ENCODE data around the gene PAM16. TPM values are rescaled to one million over a fixed set of nuclear protein-coding genes. Genes with fewer than 3 reads are reported as not detected.
"Not testable (repeated sequence)": the region's sequence is repeated elsewhere in the genome, so short reads cannot be mapped to it uniquely, and the experiment has no call there.

PAM16 gene
- total RNA-seq, 4 donors from 2014 or later: 26.2 to 64.5 (median 40.9) TPM

DNA sequence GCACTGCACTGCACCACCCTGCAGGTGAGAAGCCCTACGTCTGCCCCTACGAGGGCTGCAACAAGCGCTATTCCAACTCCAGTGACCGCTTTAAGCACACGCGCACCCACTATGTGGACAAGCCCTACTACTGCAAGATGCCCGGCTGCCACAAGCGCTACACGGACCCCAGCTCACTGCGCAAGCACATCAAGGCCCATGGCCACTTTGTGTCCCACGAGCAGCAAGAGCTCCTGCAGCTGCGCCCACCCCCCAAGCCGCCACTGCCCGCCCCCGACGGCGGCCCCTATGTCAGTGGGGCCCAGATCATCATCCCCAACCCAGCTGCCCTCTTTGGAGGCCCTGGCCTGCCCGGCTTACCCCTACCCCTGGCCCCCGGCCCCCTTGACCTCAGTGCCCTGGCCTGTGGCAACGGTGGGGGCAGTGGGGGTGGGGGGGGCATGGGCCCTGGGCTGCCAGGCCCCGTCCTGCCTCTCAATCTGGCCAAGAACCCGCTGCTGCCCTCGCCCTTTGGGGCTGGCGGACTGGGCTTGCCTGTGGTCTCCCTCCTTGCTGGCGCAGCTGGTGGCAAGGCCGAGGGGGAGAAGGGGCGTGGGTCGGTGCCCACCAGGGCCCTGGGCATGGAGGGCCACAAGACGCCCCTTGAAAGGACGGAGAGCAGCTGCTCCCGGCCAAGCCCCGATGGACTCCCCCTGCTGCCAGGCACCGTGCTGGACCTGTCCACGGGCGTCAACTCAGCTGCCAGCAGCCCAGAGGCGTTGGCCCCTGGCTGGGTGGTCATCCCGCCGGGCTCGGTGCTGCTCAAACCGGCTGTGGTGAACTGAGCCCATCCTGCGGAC lies 14.2 kb downstream of the PAM16 start:
- intact Hi-C loops (cut with DNase I; ENCODE audit: low total_unique reads): no loop called here
- 85 to 88% methylated on average over 34 to 40 of the region's 41 CpGs for WGBS, 2 donors
- H3K4me3 ChIP-seq (ENCODE audit: low read depth, poor library complexity, severe bottlenecking): no peak overlapping the region
- DNase-seq (ENCODE audit: low spot score in 2 of 2): no peak
- no peak for TF ChIP-seq POLR2A (IDR thresholded peaks at IDR 0.05)
- TF ChIP-seq, protein P1, sequence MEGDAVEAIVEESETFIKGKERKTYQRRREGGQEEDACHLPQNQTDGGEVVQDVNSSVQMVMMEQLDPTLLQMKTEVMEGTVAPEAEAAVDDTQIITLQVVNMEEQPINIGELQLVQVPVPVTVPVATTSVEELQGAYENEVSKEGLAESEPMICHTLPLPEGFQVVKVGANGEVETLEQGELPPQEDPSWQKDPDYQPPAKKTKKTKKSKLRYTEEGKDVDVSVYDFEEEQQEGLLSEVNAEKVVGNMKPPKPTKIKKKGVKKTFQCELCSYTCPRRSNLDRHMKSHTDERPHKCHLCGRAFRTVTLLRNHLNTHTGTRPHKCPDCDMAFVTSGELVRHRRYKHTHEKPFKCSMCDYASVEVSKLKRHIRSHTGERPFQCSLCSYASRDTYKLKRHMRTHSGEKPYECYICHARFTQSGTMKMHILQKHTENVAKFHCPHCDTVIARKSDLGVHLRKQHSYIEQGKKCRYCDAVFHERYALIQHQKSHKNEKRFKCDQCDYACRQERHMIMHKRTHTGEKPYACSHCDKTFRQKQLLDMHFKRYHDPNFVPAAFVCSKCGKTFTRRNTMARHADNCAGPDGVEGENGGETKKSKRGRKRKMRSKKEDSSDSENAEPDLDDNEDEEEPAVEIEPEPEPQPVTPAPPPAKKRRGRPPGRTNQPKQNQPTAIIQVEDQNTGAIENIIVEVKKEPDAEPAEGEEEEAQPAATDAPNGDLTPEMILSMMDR (IDR thresholded peaks at IDR 0.05): no peak

DNA sequence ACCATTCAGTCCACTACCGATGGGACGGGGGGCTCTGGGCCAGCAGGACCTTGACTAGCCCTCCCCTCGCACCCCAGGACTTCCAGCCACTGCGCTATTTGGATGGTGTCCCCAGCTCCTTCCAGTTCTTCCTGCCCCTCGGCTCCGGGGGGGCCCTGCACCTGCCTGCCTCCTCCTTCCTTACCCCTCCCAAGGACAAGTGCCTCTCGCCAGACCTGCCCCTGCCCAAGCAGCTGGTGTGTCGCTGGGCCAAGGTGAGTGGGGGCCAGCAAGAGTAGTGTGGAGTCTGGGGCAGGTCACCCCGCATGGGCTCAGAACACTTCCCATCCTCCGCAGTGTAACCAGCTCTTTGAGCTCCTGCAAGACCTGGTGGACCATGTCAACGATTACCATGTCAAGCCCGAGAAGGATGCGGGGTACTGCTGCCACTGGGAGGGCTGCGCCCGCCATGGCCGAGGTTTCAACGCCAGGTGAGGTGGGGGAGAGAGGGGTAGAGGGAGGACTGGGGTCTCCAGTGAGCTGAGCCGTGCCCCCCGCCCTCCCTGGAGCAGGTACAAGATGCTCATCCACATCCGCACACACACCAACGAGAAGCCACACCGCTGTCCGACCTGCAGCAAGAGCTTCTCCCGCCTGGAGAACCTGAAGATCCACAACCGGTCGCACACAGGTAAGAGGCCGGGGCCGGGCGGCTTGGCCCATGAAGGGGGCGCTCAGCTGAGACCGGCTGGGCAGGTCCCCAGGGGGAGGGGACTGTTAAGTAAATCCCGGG lies 16.2 kb downstream of the PAM16 start:
- TF ChIP-seq, protein P1 (IDR thresholded peaks at IDR 0.05): no peak
- TF ChIP-seq POLR2A (IDR thresholded peaks at IDR 0.05): no peak
- WGBS, 2 donors: 89 to 91% methylated on average over 32 of the region's 32 CpGs
- H3K4me3 ChIP-seq (ENCODE audit: low read depth, poor library complexity, severe bottlenecking): no peak overlapping the region
- no peak for DNase-seq (ENCODE audit: low spot score in 2 of 2)
- intact Hi-C loops (cut with DNase I; ENCODE audit: low total_unique reads): loop anchor here (5.0 kb wide), 1 partner anchor 138 kb away; no protein-coding TSS in a partner anchor

DNA sequence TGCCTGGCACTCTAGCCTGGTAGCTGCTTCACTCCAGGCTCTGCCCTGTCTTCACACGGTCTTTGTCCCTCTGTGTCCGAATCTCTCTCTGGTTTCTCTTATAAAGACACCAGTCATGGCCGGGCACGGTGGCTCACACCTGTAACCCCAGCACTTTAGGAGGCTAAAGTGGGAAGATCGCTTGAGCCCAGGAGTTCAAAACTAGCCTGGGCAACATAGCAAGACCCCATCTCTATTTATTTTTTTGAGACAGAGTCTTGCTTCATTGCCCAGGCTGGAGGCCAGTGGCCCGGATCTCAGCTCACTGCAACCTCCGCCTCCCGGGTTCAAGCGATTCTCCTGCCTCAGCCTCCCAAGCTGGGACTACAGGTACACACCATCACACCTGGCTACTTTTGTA lies 17.4 kb downstream of the PAM16 start:
- not testable (repeated sequence) for H3K4me3 ChIP-seq (ENCODE audit: low read depth, poor library complexity, severe bottlenecking); DNase-seq (ENCODE audit: low spot score in 2 of 2)
- intact Hi-C loops (cut with DNase I; ENCODE audit: low total_unique reads): loop anchor here (5.0 kb wide), 1 partner anchor 136 kb away; no protein-coding TSS in a partner anchor
- WGBS, 2 donors: 92% methylated on average over 9 of the region's 9 CpGs

DNA sequence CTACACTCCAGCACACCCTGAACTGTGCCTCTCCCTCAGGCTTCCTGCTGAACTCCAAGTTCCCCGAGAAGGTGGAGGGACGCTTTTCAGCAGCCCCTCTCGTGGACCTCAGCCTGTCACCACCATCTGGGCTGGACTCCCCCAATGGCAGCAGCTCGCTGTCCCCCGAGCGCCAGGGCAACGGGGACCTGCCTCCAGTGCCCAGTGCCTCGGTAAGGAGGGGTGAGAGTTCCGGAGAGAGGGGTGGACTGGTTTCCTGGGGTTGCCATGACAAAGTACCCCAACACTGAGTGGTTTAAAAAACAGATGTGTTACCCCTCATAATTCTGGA lies 17.8 kb downstream of the PAM16 start:
- no peak overlapping the region for H3K4me3 ChIP-seq (ENCODE audit: low read depth, poor library complexity, severe bottlenecking)
- intact Hi-C loops (cut with DNase I; ENCODE audit: low total_unique reads): loop anchor here (5.0 kb wide), 1 partner anchor 136 kb away; no protein-coding TSS in a partner anchor
- 78 to 89% methylated on average over 3 to 9 of the region's 9 CpGs for WGBS, 2 donors
- TF ChIP-seq POLR2A (IDR thresholded peaks at IDR 0.05): no peak
- TF ChIP-seq, protein P1 (IDR thresholded peaks at IDR 0.05): no peak
- DNase-seq (ENCODE audit: low spot score in 2 of 2): no peak

DNA sequence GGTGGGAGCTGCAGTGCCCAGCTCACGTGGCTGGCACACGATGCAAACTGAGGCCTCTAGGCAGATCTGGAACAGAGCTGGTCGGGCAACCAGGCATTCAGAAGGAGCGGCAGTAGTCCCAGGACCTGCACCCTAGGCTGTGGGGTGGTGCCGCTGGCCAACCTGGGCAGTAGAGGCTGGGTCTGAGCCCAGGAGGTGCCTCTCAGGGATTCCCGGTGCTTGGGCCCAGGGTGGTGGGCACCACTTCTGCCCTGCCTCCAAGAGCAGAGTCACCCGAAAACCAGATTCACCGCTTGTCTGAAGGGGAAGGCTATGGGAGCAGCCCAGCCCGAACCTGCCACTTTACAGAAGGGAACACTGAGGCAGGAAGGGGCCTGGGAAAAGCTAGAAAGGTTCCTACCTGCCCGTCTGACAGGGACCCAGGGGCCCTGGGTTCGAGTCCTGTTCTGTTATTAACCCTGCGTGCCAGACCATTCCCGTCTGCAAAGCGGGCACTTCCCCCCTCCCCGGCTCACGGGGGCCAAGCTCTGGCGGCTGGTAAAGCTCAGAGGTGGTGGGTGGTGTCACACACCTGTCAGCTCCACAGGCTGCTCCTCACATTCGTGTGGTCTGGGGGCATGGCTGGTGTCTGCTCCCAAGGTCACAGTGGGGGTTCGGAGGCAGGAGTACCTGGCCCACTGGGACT lies 18.4 kb downstream of the PAM16 start:
- no peak for DNase-seq (ENCODE audit: low spot score in 2 of 2)
- TF ChIP-seq, protein P1 (IDR thresholded peaks at IDR 0.05): no peak
- TF ChIP-seq POLR2A (IDR thresholded peaks at IDR 0.05): no peak
- intact Hi-C loops (cut with DNase I; ENCODE audit: low total_unique reads): loop anchor here (5.0 kb wide), 1 partner anchor 135 kb away; no protein-coding TSS in a partner anchor
- whole genome bisulfite sequencing, 2 donors: 75 to 77% methylated on average over 18 of the region's 19 CpGs
- no peak overlapping the region for H3K4me3 ChIP-seq (ENCODE audit: low read depth, poor library complexity, severe bottlenecking)

Data from lower leg skin (tissue), 4 donors.